Astrocyte (in vitro differentiated cells and primary cell): ENCODE results near the gene DPF3. TPM values are rescaled to one million over a fixed set of nuclear protein-coding genes. Genes with fewer than 3 reads are reported as not detected.

ENCODE experiments used
- DNase-seq: peaks from one replicate; pipeline ENCODE4 v3.0.0-alpha.2; 2010; ENCODE audit warnings: low read depth
- FAIRE-seq: peaks from 2 replicates; lab custom pipeline; 2011; peaks lifted over from hg19 to GRCh38; lab: Jason Lieb, UNC
- H2AFZ ChIP-seq: 2 replicates; pipeline ENCODE4 v1.6.0; 2012; ENCODE audit warnings: low read depth, low read length, inconsistent platforms
- H3K27ac ChIP-seq: 2 replicates; pipeline ENCODE4 v1.5.1; 2011; ENCODE audit warnings: low read depth, low read length, inconsistent platforms
- H3K27me3 ChIP-seq: 2 replicates; pipeline ENCODE4 v1.6.0; 2011; ENCODE audit warnings: low read length, inconsistent platforms; ENCODE audit not compliant: insufficient read depth
- H3K36me3 ChIP-seq: 2 replicates; pipeline ENCODE4 v1.5.1; 2011; ENCODE audit warnings: low read length, inconsistent platforms; ENCODE audit not compliant: insufficient read depth
- H3K4me1 ChIP-seq: 2 replicates; pipeline ENCODE4 v1.5.1; 2011; ENCODE audit warnings: low read length, inconsistent platforms; ENCODE audit not compliant: insufficient read depth
- H3K4me2 ChIP-seq: 2 replicates; pipeline ENCODE4 v1.6.0; 2012; ENCODE audit warnings: low read length, inconsistent platforms
- H3K4me3 ChIP-seq: 2 replicates; pipeline ENCODE4 v1.5.1; 2011; ENCODE audit warnings: low read depth, mild to moderate bottlenecking, low read length, inconsistent platforms; ENCODE audit not compliant: insufficient read depth
- H3K79me2 ChIP-seq: 2 replicates; pipeline ENCODE4 v1.6.0; 2012; ENCODE audit warnings: mild to moderate bottlenecking, low read length, inconsistent platforms; ENCODE audit not compliant: insufficient read depth
- H3K9ac ChIP-seq: 2 replicates; pipeline ENCODE4 v1.6.0; 2012; ENCODE audit warnings: mild to moderate bottlenecking, low read length, inconsistent platforms
- H3K9me3 ChIP-seq: 2 replicates; pipeline ENCODE4 v1.5.1; 2012; ENCODE audit warnings: low read depth, mild to moderate bottlenecking, low read length, inconsistent platforms; ENCODE audit not compliant: insufficient read depth
- H4K20me1 ChIP-seq: 2 replicates; pipeline ENCODE4 v1.6.0; 2012; ENCODE audit warnings: low read length, inconsistent platforms; ENCODE audit not compliant: insufficient read depth
- H3K27ac Mint-ChIP-seq: one replicate; pipeline ENCODE4 v1.8.0; 2021; ENCODE audit warnings: mild to moderate bottlenecking, mixed read lengths; ENCODE audit not compliant: unreplicated experiment
- H3K27me3 Mint-ChIP-seq: one replicate; pipeline ENCODE4 v1.8.0; 2021; ENCODE audit warnings: low read depth, mixed read lengths; ENCODE audit not compliant: unreplicated experiment
- H3K36me3 Mint-ChIP-seq: one replicate; pipeline ENCODE4 v1.8.0; 2021; ENCODE audit warnings: low read depth, mixed read lengths; ENCODE audit not compliant: unreplicated experiment
- H3K4me1 Mint-ChIP-seq: one replicate; pipeline ENCODE4 v1.8.0; 2021; ENCODE audit warnings: low read depth, mixed read lengths; ENCODE audit not compliant: unreplicated experiment
- H3K4me3 Mint-ChIP-seq: one replicate; pipeline ENCODE4 v1.8.0; 2021; ENCODE audit warnings: mild to moderate bottlenecking, moderate library complexity, mixed read lengths; ENCODE audit not compliant: unreplicated experiment
- H3K9me3 Mint-ChIP-seq: one replicate; pipeline ENCODE4 v1.8.0; 2021; ENCODE audit warnings: mild to moderate bottlenecking, mixed read lengths; ENCODE audit not compliant: unreplicated experiment
- EZH2 ChIP-seq: IDR thresholded peaks from 2 replicates; pipeline ENCODE4 v1.6.1; 2012; ENCODE audit warnings: mild to moderate bottlenecking, low read length, inconsistent platforms; ENCODE audit not compliant: insufficient read depth
- total RNA-seq: library from RNA; stranded (reverse); gene quantifications from 2 replicates; pipeline ENCODE4 v1.2.1, GENCODE V29; 2021
- TF ChIP-seq, protein P1 (sequence below): IDR thresholded peaks from 2 replicates; pipeline ENCODE4 v1.5.1; 2011; ENCODE audit warnings: low read depth, mild to moderate bottlenecking, inconsistent platforms, low read length, moderate library complexity; ENCODE audit not compliant: insufficient read depth

Gene DPF3
- total RNA-seq, 1 donor from 2014 or later = 2.4 TPM

DNA sequence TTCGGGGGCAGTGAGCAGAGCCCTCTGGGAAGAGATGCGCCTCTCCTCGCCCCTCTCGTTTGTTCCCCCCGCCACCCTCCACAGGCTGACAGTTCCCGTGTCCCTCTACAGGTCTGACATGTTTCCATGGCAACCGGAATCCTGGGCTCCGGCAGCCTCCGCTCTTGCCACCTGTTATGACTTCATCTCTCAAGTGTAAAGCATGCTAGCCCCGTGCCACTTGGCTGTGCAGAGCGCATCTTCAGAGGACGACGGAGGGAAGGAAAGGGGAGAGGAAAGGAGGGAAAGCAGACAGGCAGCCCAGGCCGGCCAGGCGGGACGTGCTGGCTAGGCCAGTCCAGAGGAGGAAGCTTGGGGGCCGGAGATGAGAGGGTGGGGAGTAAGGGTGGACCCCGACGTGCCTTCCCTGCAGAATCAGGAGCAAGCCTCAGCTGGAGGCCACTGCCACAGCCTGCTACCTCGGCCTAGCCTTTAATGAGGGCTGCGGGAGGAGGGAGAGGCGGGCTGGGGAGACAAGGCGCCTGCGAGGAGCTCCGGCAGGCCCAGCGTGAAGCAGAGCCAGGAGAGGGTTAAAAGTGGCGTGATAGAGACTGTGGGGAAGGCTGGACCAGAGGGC, 214.3 kb downstream of the DPF3 start:
- Histone ChIP-seq H3K9ac (no peak overlapping the region), H3K4me3 (no peak overlapping the region), H3K27me3 (no peaks in the 10 kb centered on the region), H3K36me3 (peaks cover 4% of the 10 kb centered on the region), H3K79me2 (no peaks in the 10 kb centered on the region), H3K9me3 (no peaks in the 10 kb centered on the region), H3K4me2 (no peak overlapping the region), H3K4me1 (peaks cover 33% of the 10 kb centered on the region), H2AFZ (no peak overlapping the region), H4K20me1 (no peaks in the 10 kb centered on the region), H3K27ac (peak overlapping the region; percentile 84)
- H3K27me3 Mint-ChIP-seq = no peaks in the 10 kb centered on the region
- no peak for TF ChIP-seq EZH2
- TF ChIP-seq, protein P1, sequence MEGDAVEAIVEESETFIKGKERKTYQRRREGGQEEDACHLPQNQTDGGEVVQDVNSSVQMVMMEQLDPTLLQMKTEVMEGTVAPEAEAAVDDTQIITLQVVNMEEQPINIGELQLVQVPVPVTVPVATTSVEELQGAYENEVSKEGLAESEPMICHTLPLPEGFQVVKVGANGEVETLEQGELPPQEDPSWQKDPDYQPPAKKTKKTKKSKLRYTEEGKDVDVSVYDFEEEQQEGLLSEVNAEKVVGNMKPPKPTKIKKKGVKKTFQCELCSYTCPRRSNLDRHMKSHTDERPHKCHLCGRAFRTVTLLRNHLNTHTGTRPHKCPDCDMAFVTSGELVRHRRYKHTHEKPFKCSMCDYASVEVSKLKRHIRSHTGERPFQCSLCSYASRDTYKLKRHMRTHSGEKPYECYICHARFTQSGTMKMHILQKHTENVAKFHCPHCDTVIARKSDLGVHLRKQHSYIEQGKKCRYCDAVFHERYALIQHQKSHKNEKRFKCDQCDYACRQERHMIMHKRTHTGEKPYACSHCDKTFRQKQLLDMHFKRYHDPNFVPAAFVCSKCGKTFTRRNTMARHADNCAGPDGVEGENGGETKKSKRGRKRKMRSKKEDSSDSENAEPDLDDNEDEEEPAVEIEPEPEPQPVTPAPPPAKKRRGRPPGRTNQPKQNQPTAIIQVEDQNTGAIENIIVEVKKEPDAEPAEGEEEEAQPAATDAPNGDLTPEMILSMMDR = no peak
- peaks cover 10% of the 10 kb centered on the region for H3K36me3 Mint-ChIP-seq
- peaks cover 16% of the 10 kb centered on the region for H3K4me1 Mint-ChIP-seq
- no peak overlapping the region for H3K4me3 Mint-ChIP-seq
- no peak overlapping the region for H3K27ac Mint-ChIP-seq
- FAIRE-seq (no peak), DNase-seq (no peak)
- peaks cover 5% of the 10 kb centered on the region for H3K9me3 Mint-ChIP-seq

DNA sequence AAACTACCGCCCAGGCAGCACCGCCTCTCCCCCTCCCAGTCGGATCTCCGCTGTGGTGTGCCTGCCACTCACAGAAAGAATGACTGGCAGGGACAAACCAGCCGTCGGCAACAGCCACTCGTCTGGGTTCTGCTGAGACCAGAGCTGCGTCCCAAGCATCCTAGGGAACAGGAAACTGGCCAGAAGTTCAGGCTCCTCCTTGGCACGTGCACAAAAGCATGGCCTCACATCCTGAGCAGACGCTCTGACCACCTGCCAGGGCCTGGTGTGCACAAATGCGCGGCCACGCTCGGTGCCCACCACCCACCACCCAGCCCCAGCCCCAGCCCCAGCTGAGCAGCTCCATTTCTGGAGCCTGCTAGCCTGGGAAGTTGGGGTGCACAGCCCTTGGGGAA, 214.8 kb downstream of the DPF3 start:
- H3K36me3 ChIP-seq = peaks cover 4% of the 10 kb centered on the region
- H3K9me3 Mint-ChIP-seq = peaks cover 4% of the 10 kb centered on the region
- peak overlapping the region; percentile 50 for H3K4me2 ChIP-seq
- no peaks in the 10 kb centered on the region for H3K9me3 ChIP-seq
- H3K27me3 ChIP-seq = no peaks in the 10 kb centered on the region
- TF ChIP-seq, protein P1 = no peak
- no peak for TF ChIP-seq EZH2
- no peak overlapping the region for H3K4me3 ChIP-seq
- H3K27me3 Mint-ChIP-seq = no peaks in the 10 kb centered on the region
- peaks cover 16% of the 10 kb centered on the region for H3K4me1 Mint-ChIP-seq
- H3K4me3 Mint-ChIP-seq = no peak overlapping the region
- H3K9ac ChIP-seq = peak overlapping the region; percentile 60
- peaks cover 33% of the 10 kb centered on the region for H3K4me1 ChIP-seq
- no peaks in the 10 kb centered on the region for H3K79me2 ChIP-seq
- H3K27ac ChIP-seq = peak overlapping the region; percentile 84
- FAIRE-seq (no peak), DNase-seq (peak; percentile 56)
- H2AFZ ChIP-seq = peak overlapping the region; percentile 31
- H3K27ac Mint-ChIP-seq = no peak overlapping the region
- peaks cover 10% of the 10 kb centered on the region for H3K36me3 Mint-ChIP-seq
- H4K20me1 ChIP-seq = no peaks in the 10 kb centered on the region

DNA sequence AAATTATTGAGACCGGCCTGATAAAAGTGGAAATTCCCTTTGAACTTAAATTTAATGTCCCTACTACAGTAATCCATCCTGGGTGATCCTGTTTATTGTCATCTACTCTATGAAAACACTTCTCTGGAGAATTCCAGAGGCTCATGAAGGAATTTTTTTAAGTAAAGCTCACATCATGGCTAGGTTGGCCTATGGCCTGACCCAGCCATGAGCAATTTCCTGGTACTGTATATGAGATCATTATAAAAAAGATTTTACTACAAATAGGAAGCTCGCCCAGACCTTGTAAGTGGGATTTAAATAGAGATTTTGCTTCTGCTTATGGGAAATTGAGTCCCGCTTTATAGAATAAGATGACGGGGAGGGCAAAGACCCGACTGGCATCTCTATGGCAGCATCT, 215.5 kb downstream of the DPF3 start:
- H3K27ac ChIP-seq = peak overlapping the region; percentile 84
- H3K9me3 Mint-ChIP-seq = peaks cover 4% of the 10 kb centered on the region
- FAIRE-seq = no peak

More for the DNA sequence above, 215.5 kb downstream of the DPF3 start:
- Histone ChIP-seq H3K27me3 (no peaks in the 10 kb centered on the region), H3K4me3 (no peak overlapping the region), H2AFZ (no peak overlapping the region), H3K79me2 (no peaks in the 10 kb centered on the region), H3K36me3 (peaks cover 4% of the 10 kb centered on the region), H3K9me3 (no peaks in the 10 kb centered on the region), H3K4me1 (peaks cover 33% of the 10 kb centered on the region), H3K4me2 (peak overlapping the region; percentile 50), H4K20me1 (no peaks in the 10 kb centered on the region), H3K9ac (peak overlapping the region; percentile 60)
- no peak for TF ChIP-seq EZH2
- Mint-ChIP-seq H3K27ac (no peak overlapping the region), H3K36me3 (peaks cover 10% of the 10 kb centered on the region), H3K27me3 (no peaks in the 10 kb centered on the region), H3K4me1 (peaks cover 16% of the 10 kb centered on the region), H3K4me3 (no peak overlapping the region)
- peak; percentile 63 for DNase-seq
